Sigmoid colon (tissue), 7 donors: ENCODE results near the gene IRX4. TPM values are rescaled to one million over a fixed set of nuclear protein-coding genes. Genes with fewer than 3 reads are reported as not detected.

Source experiments
- DNase-seq: peaks from one replicate; pipeline ENCODE4 v3.0.0-alpha.2; 2019
- H3K27ac ChIP-seq, 4 donors: fragments of 200-600 bp; sonication (generic); one replicate each; pipeline ENCODE4 v1.5.1; 2016 to 2019; ENCODE audit warnings: mild to moderate bottlenecking in 1 of 4
- H3K27me3 ChIP-seq, 3 donors: fragments of 200-600 bp; sonication (generic); one replicate each; pipeline ENCODE4 v1.5.1; 2019; ENCODE audit warnings: mild to moderate bottlenecking in 1 of 3
- H3K36me3 ChIP-seq, 4 donors: fragments of 200-600 bp; sonication (generic); one replicate each; pipeline ENCODE4 v1.5.1; 2016 to 2019
- H3K4me1 ChIP-seq, 4 donors: fragments of 200-600 bp; sonication (generic); one replicate each; pipeline ENCODE4 v1.5.1; 2017 to 2019
- H3K4me3 ChIP-seq, 4 donors: fragments of 200-600 bp; sonication (generic); one replicate each; pipeline ENCODE4 v1.5.1; 2017 to 2019; ENCODE audit warnings: mild to moderate bottlenecking in 2 of 4, moderate library complexity in 1 of 4
- H3K9me3 ChIP-seq, 4 donors: fragments of 200-600 bp in 3 of 4; sonication (generic) in 3 of 4; one replicate each; pipeline versions ENCODE4 v1.5.1 to v1.6.1; 2013 to 2019
- EP300 ChIP-seq, 4 donors: sonication (generic); formaldehyde crosslinking; IDR thresholded peaks; one replicate each; pipeline ENCODE4 v1.6.1; 2017; ENCODE audit warnings: antibody characterized with exemption in 4 of 4
- POLR2A ChIP-seq, 2 donors: fragments of 450-650 bp; IDR thresholded peaks; one replicate each; pipeline ENCODE4 v1.6.1; 2016; ENCODE audit warnings: antibody characterized with exemption in 2 of 2, mild to moderate bottlenecking in 2 of 2, moderate library complexity in 2 of 2
- POLR2AphosphoS5 ChIP-seq, 4 donors: sonication (generic); formaldehyde crosslinking; IDR thresholded peaks; one replicate each; pipeline ENCODE4 v1.6.1; 2017; ENCODE audit warnings: antibody characterized with exemption in 4 of 4
- WGBS, 2 donors: extraction: QIAGEN DNeasy Blood & Tissue Kit; methylation state at CpG; one replicate each; pipeline ENCODE4 v1.1.7; 2013; 5-methylcytosine and 5-hydroxymethylcytosine counted together
- intact Hi-C: fragments of 100-400 bp; cut with DNase I; formaldehyde crosslinking; loops from one replicate; pipeline ENCODE4 v1.15.1; 2023
- polyA plus RNA-seq, 3 donors: library from polyadenylated mRNA; stranded (reverse); fragments of 200-250 nt; gene quantifications; one replicate each; pipeline ENCODE4 v1.2.3, GENCODE V29; 2013
- total RNA-seq, 4 donors: library from RNA; depleted of rRNA; stranded (reverse); fragments of >200 nt; gene quantifications; one replicate each; pipeline ENCODE4 v1.1.0, GENCODE V29; 2016
- TF ChIP-seq, protein P1 (sequence below), 4 experiments: fragments of 450-650 bp in 3 of 4; fragments of 200-600 bp in 1 of 4; IDR thresholded peaks; one replicate each; pipeline ENCODE4 v1.5.1; 2016 to 2019; ENCODE audit warnings: antibody characterized with exemption in 4 of 4, mild to moderate bottlenecking in 3 of 4, moderate library complexity in 2 of 4
- donor health status: healthy with polysubstance abuse.
- donor health status: Bipolar disorder and iron deficiency.
- donor health status: healthy.

The IRX4 gene
- total and polyA plus RNA-seq, 7 donors: 0.06 TPM; not detected in 6

DNA sequence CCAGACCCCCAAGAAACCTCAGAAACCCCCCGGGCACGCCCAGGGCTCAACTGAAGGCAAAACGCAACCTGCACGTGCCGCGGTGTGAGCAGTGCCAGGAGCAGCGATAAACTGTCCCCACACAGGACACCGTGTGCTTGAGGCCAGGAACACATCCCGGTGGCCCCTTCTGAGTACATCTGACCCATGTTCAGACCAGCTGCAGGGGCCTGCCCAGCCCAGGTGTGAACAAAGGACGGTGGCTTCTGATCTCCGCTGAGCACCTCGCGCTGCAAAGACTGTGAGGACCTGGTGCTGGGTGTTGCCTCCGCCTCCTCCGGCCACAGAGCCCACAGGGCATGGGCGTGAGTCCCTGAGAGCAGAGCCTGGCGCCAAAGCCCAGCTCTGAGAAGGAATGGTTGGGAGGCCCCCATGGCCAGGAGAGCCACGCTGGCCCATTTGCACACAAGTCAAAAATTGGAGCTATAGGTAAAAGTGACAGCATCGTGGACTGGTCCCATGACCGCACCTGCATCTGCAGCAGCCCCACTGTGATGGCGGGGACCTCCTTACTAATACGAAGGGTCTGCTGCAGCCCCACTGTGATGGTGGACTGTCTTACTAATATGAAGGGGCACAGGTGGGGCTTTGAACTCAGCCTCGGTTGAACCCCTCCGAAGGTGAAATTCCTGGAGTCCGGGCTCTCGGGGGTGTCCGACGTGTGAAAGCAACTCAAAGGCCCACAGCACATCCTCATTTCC, 50.0 kb downstream of the IRX4 start:
- Histone ChIP-seq H3K27ac (no peak overlapping the region), H3K4me1 (no peaks in the 10 kb centered on the region), H3K36me3 (no peaks in the 10 kb centered on the region), H3K9me3 (no peaks in the 10 kb centered on the region), H3K27me3 (peaks cover 0 to 15% (median 0%) of the 10 kb centered on the region in 3 donors), H3K4me3 (no peak overlapping the region)
- WGBS, 2 donors: 75 to 77% methylated on average over 28 of the region's 28 CpGs
- no peak for DNase-seq
- TF ChIP-seq POLR2AphosphoS5 (IDR thresholded peaks at IDR 0.05): no peak
- intact Hi-C loops: no loop called here

DNA sequence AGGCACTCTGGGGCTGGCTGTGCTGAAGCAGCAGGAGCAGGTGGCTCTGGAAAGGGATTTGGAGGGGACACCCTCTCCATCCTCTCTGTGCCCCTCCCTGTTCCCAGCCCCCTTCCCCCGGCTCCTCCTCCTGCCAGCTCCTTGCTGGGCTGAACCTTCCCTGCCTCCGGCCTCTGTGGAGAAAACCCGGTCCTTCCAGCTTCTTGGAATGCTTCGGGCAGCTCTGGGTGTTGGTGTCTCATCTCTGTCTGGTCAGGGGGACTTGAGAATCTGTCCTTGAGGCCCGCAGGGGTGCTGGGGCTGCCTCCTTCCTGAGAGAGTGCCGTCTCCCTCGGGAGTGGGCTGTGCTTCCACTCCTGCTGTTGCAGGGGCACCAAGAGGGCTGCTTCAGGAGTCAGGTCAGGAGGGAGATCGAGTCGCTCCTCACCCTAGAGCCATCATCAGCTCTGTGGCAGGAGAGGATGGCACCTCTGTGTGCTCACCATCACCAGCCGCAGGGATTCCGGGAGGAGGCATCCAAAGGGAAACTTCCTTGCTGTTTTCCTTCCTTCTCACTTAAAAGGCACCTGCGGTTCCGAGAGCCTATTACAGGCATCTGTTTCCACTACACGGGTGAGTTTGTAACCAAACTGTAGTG, 50.9 kb downstream of the IRX4 start:
- H3K4me1 ChIP-seq: no peaks in the 10 kb centered on the region
- H3K36me3 ChIP-seq: peaks cover 0 to 6% (median 0%) of the 10 kb centered on the region in 4 donors
- WGBS, 2 donors: 39 to 47% methylated on average over 14 of the region's 14 CpGs
- intact Hi-C loops: no loop called here
- TF ChIP-seq POLR2AphosphoS5 (IDR thresholded peaks at IDR 0.05) (no peak), EP300 (IDR thresholded peaks at IDR 0.05) (no peak), POLR2A (IDR thresholded peaks at IDR 0.05) (no peak)
- TF ChIP-seq, protein P1, sequence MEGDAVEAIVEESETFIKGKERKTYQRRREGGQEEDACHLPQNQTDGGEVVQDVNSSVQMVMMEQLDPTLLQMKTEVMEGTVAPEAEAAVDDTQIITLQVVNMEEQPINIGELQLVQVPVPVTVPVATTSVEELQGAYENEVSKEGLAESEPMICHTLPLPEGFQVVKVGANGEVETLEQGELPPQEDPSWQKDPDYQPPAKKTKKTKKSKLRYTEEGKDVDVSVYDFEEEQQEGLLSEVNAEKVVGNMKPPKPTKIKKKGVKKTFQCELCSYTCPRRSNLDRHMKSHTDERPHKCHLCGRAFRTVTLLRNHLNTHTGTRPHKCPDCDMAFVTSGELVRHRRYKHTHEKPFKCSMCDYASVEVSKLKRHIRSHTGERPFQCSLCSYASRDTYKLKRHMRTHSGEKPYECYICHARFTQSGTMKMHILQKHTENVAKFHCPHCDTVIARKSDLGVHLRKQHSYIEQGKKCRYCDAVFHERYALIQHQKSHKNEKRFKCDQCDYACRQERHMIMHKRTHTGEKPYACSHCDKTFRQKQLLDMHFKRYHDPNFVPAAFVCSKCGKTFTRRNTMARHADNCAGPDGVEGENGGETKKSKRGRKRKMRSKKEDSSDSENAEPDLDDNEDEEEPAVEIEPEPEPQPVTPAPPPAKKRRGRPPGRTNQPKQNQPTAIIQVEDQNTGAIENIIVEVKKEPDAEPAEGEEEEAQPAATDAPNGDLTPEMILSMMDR (IDR thresholded peaks at IDR 0.05): no peak
- no peak for DNase-seq
- peaks cover 0 to 8% (median 0%) of the 10 kb centered on the region in 3 donors for H3K27me3 ChIP-seq
- no peak overlapping the region for H3K4me3 ChIP-seq
- H3K27ac ChIP-seq: no peak overlapping the region
- H3K9me3 ChIP-seq: no peaks in the 10 kb centered on the region

DNA sequence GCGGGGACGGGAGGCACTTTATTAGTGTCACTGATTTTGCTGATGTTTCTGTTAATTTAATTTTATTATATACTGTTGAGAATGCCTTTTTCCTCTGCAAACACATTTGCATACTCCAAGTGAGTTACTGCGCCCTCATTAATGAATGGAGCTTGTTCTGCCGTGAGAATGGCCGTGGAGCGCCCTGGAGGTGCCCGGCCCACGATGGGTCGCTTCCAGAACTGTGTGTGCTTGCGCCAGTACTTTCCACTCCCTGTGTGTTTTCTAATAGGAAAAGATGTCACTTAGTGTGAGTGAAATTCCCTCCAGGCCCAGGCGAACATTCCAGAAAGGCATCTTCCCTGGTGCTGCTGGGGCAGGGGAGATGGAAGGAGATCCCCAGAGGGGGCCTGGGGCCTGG, 51.5 kb downstream of the IRX4 start:
- Histone ChIP-seq H3K36me3 (peaks cover 0 to 6% (median 0%) of the 10 kb centered on the region in 4 donors), H3K27me3 (peaks cover 0 to 4% (median 0%) of the 10 kb centered on the region in 3 donors), H3K4me1 (no peaks in the 10 kb centered on the region), H3K4me3 (no peak overlapping the region), H3K9me3 (no peaks in the 10 kb centered on the region), H3K27ac (no peak overlapping the region)
- TF ChIP-seq POLR2AphosphoS5 (IDR thresholded peaks at IDR 0.05) (no peak), EP300 (IDR thresholded peaks at IDR 0.05) (no peak), POLR2A (IDR thresholded peaks at IDR 0.05) (no peak)
- TF ChIP-seq, protein P1 (IDR thresholded peaks at IDR 0.05): no peak
- 90% methylated on average over 11 of the region's 11 CpGs for WGBS, 2 donors
- no peak for DNase-seq
- intact Hi-C loops: no loop called here

DNA sequence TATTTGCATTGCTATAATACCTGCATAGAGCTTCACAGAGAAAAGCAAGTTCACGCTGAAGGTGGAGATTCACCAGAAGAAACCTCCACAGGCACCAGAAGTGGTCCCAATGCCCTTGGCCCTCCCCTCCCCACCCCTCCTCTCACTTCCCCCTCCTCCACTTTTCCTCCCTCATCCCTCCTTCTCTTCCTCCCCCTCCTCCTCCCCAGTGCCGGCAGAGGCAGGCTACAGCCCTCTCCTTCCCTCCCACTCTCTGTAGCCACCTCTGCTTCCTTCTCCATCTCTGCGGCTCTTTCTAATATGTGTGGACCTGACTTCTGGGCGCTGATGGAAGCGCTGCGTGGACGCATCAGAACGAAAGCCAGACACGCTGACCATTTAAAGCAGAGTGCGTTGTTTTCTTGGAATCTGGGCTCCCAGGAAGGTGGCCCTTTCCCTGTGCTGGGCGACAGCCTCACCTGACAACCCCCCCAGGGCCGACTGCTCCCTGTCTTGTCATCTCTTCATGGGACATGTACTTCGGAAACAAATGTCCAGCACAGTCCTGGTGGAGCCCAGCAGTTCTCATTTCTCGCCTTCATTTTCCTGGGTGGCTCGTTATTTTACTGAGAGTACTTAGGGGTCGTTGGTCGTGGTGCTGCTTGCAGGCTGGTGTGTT, 52.0 kb downstream of the IRX4 start:
- no peaks in the 10 kb centered on the region for H3K4me1 ChIP-seq
- H3K36me3 ChIP-seq: peaks cover 0 to 6% (median 0%) of the 10 kb centered on the region in 4 donors
- intact Hi-C loops: no loop called here
- H3K4me3 ChIP-seq: no peak overlapping the region
- no peaks in the 10 kb centered on the region for H3K9me3 ChIP-seq
- TF ChIP-seq, protein P1 (IDR thresholded peaks at IDR 0.05): no peak
- TF ChIP-seq EP300 (IDR thresholded peaks at IDR 0.05) (no peak), POLR2A (IDR thresholded peaks at IDR 0.05) (no peak), POLR2AphosphoS5 (IDR thresholded peaks at IDR 0.05) (no peak)
- no peak for DNase-seq
- H3K27me3 ChIP-seq: peaks cover 0 to 4% (median 0%) of the 10 kb centered on the region in 3 donors
- H3K27ac ChIP-seq: no peak overlapping the region
- WGBS, 2 donors: 81 to 88% methylated on average over 17 of the region's 17 CpGs

DNA sequence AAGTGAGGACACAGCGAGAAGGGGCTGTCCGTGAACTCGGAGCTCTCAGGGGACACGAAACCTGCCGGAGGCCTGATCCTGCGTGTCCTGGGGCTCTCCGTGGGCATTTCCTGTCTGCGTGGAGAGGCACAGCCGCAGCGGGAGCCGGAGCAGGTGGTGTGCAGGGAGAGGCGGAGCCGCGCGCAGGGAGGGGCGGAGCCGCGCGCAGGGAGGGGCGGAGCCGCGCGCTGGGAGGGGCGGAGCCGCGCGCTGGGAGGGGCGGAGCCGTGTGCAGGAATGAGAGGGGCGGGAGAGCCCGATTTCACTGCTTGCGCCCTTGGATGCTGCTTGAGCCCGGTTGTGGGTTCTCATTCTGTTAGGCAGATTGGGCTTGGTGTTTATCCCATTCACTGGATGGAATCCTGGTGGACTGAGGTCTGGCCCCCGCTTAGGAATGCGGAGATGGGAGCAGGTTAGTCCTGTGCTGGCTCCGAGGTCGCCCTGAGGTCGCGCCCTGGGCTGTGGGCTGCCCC, 54.8 kb downstream of the IRX4 start:
- TF ChIP-seq POLR2AphosphoS5 (IDR thresholded peaks at IDR 0.05) (no peak), POLR2A (IDR thresholded peaks at IDR 0.05) (no peak), EP300 (IDR thresholded peaks at IDR 0.05) (no peak)
- TF ChIP-seq, protein P1 (IDR thresholded peaks at IDR 0.05): no peak
- intact Hi-C loops: no loop called here
- 52% methylated on average over 39 of the region's 39 CpGs for WGBS, 2 donors
- H3K27ac ChIP-seq: no peak overlapping the region
- H3K4me1 ChIP-seq: no peaks in the 10 kb centered on the region
- DNase-seq: no peak
- peaks cover 0 to 30% (median 2%) of the 10 kb centered on the region in 4 donors for H3K36me3 ChIP-seq
- H3K27me3 ChIP-seq: no peaks in the 10 kb centered on the region
- no peak overlapping the region for H3K4me3 ChIP-seq
- no peaks in the 10 kb centered on the region for H3K9me3 ChIP-seq
